DMS53 (cell line): Measurements from ENCODE around the gene CSRNP2.
"Not testable (repeated sequence)": the region's sequence is repeated elsewhere in the genome, so short reads cannot be mapped to it uniquely, and the experiment has no call there.

Experiments used
- DNase-seq: peaks from one replicate; lab custom pipeline; 2025; lab: John Stamatoyannopoulos, UW

The CSRNP2 gene

GRCh38 chr12:51028126-51028812, 55.1 kb downstream of the CSRNP2 start:
- DNase-seq = peak; percentile 63

DNA sequence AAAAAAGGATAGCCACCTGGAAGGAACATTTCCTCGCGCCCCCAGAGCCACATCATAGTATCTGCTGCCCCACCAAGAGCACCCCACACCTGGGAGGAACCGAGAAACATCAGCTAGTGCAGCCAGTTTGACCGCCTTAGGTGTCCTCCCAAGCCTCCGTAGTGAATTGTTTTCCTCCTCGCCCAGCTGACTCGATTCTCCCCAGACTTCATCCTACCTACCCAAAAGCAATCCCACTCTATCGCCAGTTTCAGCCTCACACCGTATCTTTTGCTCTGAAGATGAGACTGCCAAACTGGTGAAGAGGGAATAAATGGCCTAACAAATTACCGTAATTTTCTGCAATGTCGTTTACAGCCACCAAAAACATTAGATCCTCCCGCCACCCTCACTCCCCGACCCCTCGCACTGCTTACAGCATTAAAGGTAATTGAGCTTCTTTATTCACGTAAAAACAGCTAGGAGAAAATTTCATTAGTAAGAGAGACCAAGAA, 56.0 kb downstream of the CSRNP2 start:
- no peak for DNase-seq

DNA sequence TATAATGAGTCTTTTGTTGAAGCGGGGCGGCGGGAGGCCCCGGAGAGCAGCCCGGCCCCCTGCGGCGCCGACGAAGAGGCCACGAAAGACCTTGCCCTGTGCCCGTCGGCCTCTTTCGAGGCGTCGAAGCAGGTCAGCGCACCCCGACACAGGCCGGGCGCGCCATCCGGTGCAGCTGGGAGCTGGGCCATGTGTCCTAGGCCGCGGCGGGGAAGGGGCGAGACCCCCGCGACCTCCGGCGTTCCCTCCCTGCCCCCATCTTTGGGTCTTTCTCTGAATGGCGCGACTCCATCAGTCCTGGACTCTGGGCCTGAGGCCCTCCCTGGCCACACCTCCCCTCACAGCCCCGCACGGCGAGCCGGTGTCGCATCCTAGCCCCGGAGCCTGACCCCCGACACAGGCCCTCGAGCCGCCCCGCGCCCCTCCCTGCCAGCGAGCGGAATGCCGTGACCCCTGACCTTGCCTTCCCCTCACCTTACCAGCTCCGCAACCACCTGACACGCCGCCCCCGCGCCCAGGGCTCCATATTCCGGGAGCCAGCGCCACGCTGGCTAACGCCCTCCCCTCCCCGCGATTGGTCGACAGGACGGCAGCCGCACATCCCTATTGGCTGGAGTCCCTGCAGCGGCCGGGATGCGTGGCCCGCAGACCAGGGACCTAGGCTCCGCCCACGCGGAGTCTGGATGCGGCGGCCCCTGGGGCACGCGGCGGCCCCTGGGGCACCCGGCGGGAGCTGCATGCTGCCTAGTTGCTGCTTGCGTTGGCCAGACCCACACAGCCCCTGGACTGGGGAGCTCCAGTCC, 57.4 kb downstream of the CSRNP2 start, which contains the start of gene SLC11A2:
Gene SLC11A2 (minus strand): TSS at position 549 of the 803 bp plus-strand sequence. CDS start 15,656 bp downstream, outside the sequence.
- peak; percentile 98 for DNase-seq

DNA sequence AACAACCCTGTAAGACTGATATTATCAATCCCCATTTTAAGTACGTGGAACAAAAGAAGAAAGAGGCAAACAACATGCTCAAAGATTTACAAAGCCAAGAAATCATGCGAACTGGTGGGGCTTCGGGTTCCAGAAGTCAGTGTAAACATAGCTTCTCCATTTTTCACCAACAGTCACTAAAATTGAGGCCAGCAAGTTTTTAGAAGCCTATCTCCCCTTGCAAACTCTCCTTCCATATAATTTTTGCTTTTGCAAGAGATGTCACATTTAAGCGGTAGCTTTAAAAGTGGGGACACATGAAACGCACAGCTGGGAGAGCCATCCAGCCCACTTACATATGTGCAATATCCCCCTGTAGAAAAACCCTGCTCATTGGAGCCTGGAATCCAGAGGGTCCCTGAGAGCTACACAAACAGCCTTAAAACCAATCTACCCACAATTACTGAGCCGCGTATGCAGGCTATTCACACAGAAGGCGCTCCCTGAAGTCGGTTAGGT, 58.0 kb downstream of the CSRNP2 start:
- peak; percentile 50 for DNase-seq

DNA sequence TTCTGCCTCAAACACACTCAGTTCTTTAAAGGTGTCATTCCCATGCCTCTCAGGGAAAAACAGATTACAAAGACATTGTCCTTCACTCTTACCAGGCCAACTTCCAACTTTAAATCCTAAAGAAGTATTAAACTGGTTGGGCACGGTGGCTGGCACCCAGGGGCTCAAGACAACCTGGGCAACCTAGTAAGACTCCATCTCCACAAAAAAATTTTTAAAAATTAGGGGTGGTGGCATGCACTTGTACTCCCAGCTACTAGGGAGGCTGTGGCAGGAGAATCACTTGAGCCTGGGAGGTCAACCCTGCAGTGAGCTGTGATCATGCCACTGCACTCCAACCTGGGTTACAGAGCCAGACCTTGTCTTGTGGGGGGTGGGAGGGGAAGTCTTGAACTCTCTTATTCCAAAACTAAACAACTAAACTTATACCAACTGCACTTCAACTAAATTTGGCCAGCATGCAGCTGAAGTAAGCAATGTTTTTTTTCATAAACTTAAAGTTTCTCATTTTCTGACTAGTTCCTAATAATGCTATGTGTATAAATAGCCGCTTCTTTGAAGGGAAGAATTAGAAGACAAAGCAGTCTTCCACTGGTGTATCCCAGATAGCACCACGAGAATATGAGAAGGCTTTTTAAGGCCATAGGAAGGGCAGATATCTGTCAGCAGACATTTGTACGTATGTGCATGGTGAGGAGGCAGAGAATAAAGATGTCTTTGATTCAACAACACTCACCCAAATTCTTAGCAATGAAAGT, 59.6 kb downstream of the CSRNP2 start:
- DNase-seq = no peak

DNA sequence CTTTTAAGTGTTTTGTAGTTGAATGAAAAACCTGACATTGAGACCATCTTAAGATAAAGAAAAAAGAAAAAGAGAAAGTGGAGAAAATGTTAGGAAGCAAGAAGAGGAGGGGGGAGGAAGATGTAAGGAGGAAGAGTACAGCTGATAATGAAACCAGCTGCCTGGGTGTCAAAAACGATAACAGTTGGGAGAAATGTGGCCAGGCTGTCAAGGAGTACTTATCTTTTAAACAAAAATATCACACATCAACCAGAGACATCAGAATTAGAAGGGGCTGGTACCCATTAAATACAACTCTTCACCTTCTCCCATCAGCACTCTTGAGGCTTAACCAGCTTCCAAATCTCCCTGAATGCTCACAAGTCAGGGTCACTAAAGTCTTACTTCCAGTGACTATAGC, 61.7 kb downstream of the CSRNP2 start:
- DNase-seq = no peak

DNA sequence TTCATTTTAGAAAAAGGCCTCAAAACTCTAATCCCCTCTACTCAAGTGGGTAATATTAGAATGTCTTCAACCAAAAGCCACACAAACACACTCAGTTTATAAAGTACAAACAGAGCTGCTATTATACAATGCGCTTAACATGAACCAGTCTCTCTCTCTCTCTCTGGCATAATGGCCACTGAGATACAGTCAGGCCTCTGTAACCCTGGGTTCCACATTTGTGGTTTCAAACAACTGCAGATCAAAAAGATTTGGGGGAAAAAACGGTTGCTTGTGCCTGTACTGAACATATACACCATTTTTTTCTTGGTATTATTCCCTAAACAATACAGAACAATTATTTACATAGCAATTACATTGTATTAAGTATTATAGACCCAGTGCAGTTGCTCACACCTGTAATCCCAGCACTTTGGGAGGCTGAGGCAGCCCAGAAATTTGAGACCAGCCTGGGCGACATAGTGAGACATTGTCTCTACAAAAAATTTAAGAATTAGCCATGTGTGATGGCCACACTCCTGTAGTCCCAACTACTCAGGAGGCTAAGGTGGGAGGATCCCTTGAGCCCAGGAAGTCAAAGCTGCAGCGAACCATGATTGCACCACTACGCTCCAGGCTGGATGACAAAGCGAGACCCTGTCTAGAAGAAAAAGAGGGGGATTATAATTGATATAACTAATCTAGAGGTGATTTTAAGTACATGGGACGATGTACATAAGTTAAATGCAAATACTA, 62.8 kb downstream of the CSRNP2 start:
- DNase-seq = peak; percentile 9

GRCh38 chr12:51019927-51020326, 63.5 kb downstream of the CSRNP2 start:
- no peak for DNase-seq

- DNase-seq = no peak
These were observed 64.4 kb downstream of the CSRNP2 start for GRCh38 chr12:51018956-51019355.

DNA sequence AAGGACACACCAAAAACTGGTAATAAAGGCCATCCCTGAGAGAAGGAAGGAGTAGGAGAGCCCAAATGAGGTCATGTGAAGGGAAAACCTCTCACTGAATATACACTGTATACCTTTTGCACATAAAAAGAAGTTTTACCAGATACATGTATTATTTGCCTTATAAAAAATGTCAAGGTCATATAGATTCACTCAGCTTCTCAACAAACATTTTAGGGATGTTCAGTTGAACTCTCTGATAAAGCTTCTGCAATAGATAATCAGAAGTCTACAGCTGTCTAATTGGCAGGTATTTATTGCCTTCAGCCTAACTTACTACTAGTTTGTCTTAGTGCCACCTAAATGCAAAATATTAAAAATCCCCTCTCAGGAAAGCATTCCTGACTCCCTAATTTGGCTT, 65.9 kb downstream of the CSRNP2 start:
- DNase-seq = no peak

GRCh38 chr12:51014467-51014866, 68.9 kb downstream of the CSRNP2 start:
- DNase-seq = not testable (repeated sequence)

DNA sequence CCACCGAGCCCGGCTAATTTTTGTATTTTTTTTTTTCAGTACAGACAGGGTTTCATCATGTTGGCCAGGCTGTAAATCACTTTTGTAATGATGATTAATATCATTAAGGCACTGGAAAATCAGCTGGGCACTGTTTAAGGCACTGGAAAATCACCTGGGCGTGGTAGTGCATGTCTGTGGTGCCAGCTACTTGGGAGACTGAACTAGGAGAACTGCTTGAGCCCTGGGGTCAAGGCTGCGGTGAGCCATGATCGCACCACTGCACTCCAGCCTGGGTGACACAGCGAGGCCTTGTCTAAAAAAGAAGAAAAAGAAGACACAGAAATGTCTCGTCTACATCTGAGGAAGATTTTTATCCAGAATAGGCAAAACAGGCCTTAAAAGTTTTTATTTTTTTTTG, 70.0 kb downstream of the CSRNP2 start:
- DNase-seq = no peak

DNA sequence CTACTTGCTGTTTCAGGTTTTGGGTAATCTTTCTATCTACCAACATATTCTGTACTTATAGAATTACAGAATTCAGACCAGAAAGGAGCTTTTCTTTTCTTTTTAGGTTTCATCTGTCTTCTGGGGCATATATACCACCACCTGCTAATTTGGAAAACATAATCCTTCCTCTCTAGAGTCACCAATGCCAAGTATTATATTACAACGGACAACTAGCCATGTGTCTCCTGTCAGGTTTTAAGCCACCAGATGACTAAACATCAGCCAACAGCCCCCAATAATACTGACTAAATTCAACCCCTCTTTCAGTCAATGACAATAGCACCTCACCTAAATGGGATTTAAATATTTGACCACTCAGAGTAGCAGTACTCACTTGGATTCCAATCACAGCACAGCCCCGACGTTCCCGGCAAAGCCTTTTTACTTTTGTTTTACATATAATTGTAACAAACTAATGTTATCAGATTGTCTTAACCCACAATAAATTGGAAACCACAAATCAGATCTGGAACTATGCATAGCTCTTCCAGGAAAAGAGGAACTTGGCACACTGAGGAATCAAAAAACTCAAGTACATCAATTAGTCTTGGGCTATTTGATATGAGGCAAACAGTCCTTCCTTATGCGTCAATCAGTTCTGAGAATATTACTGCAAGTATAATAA, 70.7 kb downstream of the CSRNP2 start:
- DNase-seq = no peak

- DNase-seq = no peak
These were observed 71.4 kb downstream of the CSRNP2 start for GRCh38 chr12:51011955-51012354.
